IMR-90 (cell line): ENCODE data around the gene ZNF774. TPM values are rescaled to one million over a fixed set of nuclear protein-coding genes. Genes with fewer than 3 reads are reported as not detected.

Source experiments
- ATAC-seq: fragments of 200-7000 bp; cut with Tn5 transposase; 2 replicates; pipeline ENCODE4 v1.9.1; 2020; ENCODE audit warnings: low read depth, mild to moderate bottlenecking, moderate library complexity
- BruUV-seq: library from RNA; stranded (reverse); fragments of 400-500 nt; replicated peaks from 2 replicates; lab custom pipeline; 2021; lab: Mats Ljungman, UMichigan
- CTCF ChIA-PET: fragments of 300-600 bp; formaldehyde crosslinking; extraction: SDS; loops from one replicate; lab custom pipeline; 2021; ENCODE audit warnings: antibody characterized with exemption; lab: Yijun Ruan, JAX
- POLR2A ChIA-PET: fragments of 300-600 bp; sonication (Branson Sonifier 250); formaldehyde crosslinking; loops from one replicate; lab custom pipeline; 2022; ENCODE audit warnings: antibody characterized with exemption; ENCODE audit not compliant: unreplicated experiment; lab: Charles Lee
- DNase-seq: peaks from one replicate; pipeline ENCODE4 v3.0.0; 2013
- H2AFZ ChIP-seq: replicated peaks from 2 replicates; pipeline ENCODE3; 2013; ENCODE audit warnings: low read length, mild to moderate bottlenecking; ENCODE audit not compliant: poor library complexity
- H2AK5ac ChIP-seq: 2 replicates; pipeline ENCODE4 v1.6.1; 2013; ENCODE audit warnings: low read depth, low read length, inconsistent platforms
- H2AK9ac ChIP-seq: replicated peaks from 2 replicates; pipeline ENCODE3; 2013; ENCODE audit warnings: mild to moderate bottlenecking, low read depth, low read length, moderate library complexity; ENCODE audit not compliant: poor library complexity
- H2BK120ac ChIP-seq: 2 replicates; pipeline ENCODE4 v1.6.1; 2013; ENCODE audit warnings: low read depth, low read length, inconsistent platforms
- H2BK15ac ChIP-seq: 3 replicates; pipeline ENCODE4 v1.6.1; 2013; ENCODE audit warnings: low read depth, low read length, inconsistent platforms
- H2BK20ac ChIP-seq: 2 replicates; pipeline ENCODE4 v1.6.1; 2013; ENCODE audit warnings: low read depth, mild to moderate bottlenecking, inconsistent platforms, low read length, moderate library complexity
- H2BK5ac ChIP-seq: 2 replicates; pipeline ENCODE4 v1.6.1; 2013; ENCODE audit warnings: mild to moderate bottlenecking, low read depth, low read length, inconsistent platforms; ENCODE audit not compliant: poor library complexity, severe bottlenecking
- H3K14ac ChIP-seq: replicated peaks from 2 replicates; pipeline ENCODE4 v1.6.1; 2013; ENCODE audit warnings: low read depth, low read length, inconsistent platforms
- H3K18ac ChIP-seq: 2 replicates; pipeline ENCODE4 v1.6.1; 2013; ENCODE audit warnings: low read depth, low read length, control low read depth
- H3K23ac ChIP-seq: 2 replicates; pipeline ENCODE4 v1.6.1; 2013; ENCODE audit warnings: low read depth, low read length, inconsistent platforms
- H3K27ac ChIP-seq: 2 replicates; pipeline ENCODE4 v1.5.1; 2013; ENCODE audit warnings: mild to moderate bottlenecking, control low read depth, low read length; ENCODE audit not compliant: insufficient read depth
- H3K27me3 ChIP-seq: 2 replicates; pipeline ENCODE4 v1.6.1; 2013; ENCODE audit warnings: low read length; ENCODE audit not compliant: control insufficient read depth, insufficient read depth
- H3K36me3 ChIP-seq: 2 replicates; pipeline ENCODE4 v1.6.1; 2013; ENCODE audit warnings: low read length, mixed read lengths; ENCODE audit not compliant: control insufficient read depth, insufficient read depth
- H3K4ac ChIP-seq: 2 replicates; pipeline ENCODE4 v1.6.1; 2013; ENCODE audit warnings: low read depth, low read length, inconsistent platforms
- H3K4me1 ChIP-seq: 2 replicates; pipeline ENCODE4 v1.6.1; 2013; ENCODE audit warnings: low read length, mixed read lengths; ENCODE audit not compliant: control insufficient read depth, insufficient read depth
- H3K4me2 ChIP-seq: 2 replicates; pipeline ENCODE4 v1.6.1; 2013; ENCODE audit warnings: low read depth, mild to moderate bottlenecking, control low read depth, low read length, moderate library complexity
- H3K4me3 ChIP-seq: 2 replicates; pipeline ENCODE4 v1.5.1; 2013; ENCODE audit warnings: low read depth, mild to moderate bottlenecking, control low read depth, low read length, moderate library complexity; ENCODE audit not compliant: insufficient read depth
- H3K56ac ChIP-seq: 2 replicates; pipeline ENCODE4 v1.6.1; 2013; ENCODE audit warnings: low read length, inconsistent platforms; ENCODE audit not compliant: insufficient read depth; ENCODE audit errors: extremely low read depth
- H3K79me1 ChIP-seq, 2 experiments: 2 replicates each; pipeline ENCODE4 v1.6.1; 2013; ENCODE audit warnings: low read length in 2 of 2, inconsistent platforms in 1 of 2, low read depth in 1 of 2
- H3K9ac ChIP-seq: 2 replicates; pipeline ENCODE4 v1.6.1; 2013; ENCODE audit warnings: low read depth, low read length, control low read depth
- H3K9me1 ChIP-seq: 2 replicates; pipeline ENCODE4 v1.6.1; 2013; ENCODE audit warnings: low read length, inconsistent platforms; ENCODE audit not compliant: insufficient read depth
- H3K9me3 ChIP-seq: 2 replicates; pipeline ENCODE4 v1.6.1; 2013; ENCODE audit warnings: low read length; ENCODE audit not compliant: control insufficient read depth, insufficient read depth
- H4K20me1 ChIP-seq: 2 replicates; pipeline ENCODE4 v1.6.1; 2013; ENCODE audit warnings: low read length, inconsistent platforms; ENCODE audit not compliant: insufficient read depth
- H4K5ac ChIP-seq: 2 replicates; pipeline ENCODE4 v1.6.1; 2013; ENCODE audit warnings: mild to moderate bottlenecking, low read depth, low read length, control low read depth
- H4K8ac ChIP-seq, 2 experiments: 2 replicates each; pipeline ENCODE4 v1.6.1; 2013; ENCODE audit warnings: low read depth in 2 of 2, low read length in 2 of 2, control low read depth in 1 of 2, inconsistent platforms in 1 of 2
- H4K91ac ChIP-seq: 2 replicates; pipeline ENCODE4 v1.6.1; 2013; ENCODE audit warnings: low read depth, low read length, inconsistent platforms; ENCODE audit not compliant: insufficient read depth
- BHLHE40 ChIP-seq: fragments of 150-350 bp; IDR thresholded peaks from 2 replicates; pipeline ENCODE4 v1.6.1; 2016; ENCODE audit warnings: mild to moderate bottlenecking, low read depth, low read length
- CEBPB ChIP-seq: IDR thresholded peaks from 2 replicates; pipeline ENCODE4 v1.6.1; 2012; ENCODE audit warnings: low read depth, low read length, improper control_type of control experiment
- CTCF ChIP-seq: conservative IDR thresholded peaks from 2 replicates; pipeline ENCODE4 v1.5.1; 2012; ENCODE audit warnings: mild to moderate bottlenecking, low read depth, low read length, improper control_type of control experiment
- ELK1 ChIP-seq: fragments of 150-350 bp; IDR thresholded peaks from 2 replicates; pipeline ENCODE4 v1.6.1; 2016; ENCODE audit warnings: low read depth, mild to moderate bottlenecking, low read length, moderate library complexity, borderline replicate concordance
- FOS ChIP-seq: fragments of 150-350 bp; IDR thresholded peaks from 2 replicates; pipeline ENCODE4 v1.6.1; 2016; ENCODE audit warnings: low read depth, low read length
- MAFK ChIP-seq: IDR thresholded peaks from 2 replicates; pipeline ENCODE4 v1.6.1; 2012; ENCODE audit warnings: low read depth, low read length, improper control_type of control experiment
- MAZ ChIP-seq: IDR thresholded peaks from 2 replicates; pipeline ENCODE4 v1.6.1; 2012; ENCODE audit warnings: low read depth, mild to moderate bottlenecking, low read length, improper control_type of control experiment, moderate library complexity, borderline replicate concordance
- MXI1 ChIP-seq: IDR thresholded peaks from 2 replicates; pipeline ENCODE4 v1.6.1; 2012; ENCODE audit warnings: low read depth, mild to moderate bottlenecking, low read length, moderate library complexity, borderline replicate concordance
- NFE2L2 ChIP-seq: fragments of 150-350 bp; IDR thresholded peaks from 2 replicates; pipeline ENCODE4 v1.6.1; 2016; ENCODE audit warnings: low read depth, mild to moderate bottlenecking, low read length
- POLR2A ChIP-seq: IDR thresholded peaks from 2 replicates; pipeline ENCODE4 v1.6.1; 2012; ENCODE audit warnings: mild to moderate bottlenecking, low read depth, low read length
- RAD21 ChIP-seq: IDR thresholded peaks from 2 replicates; pipeline ENCODE4 v1.6.1; 2012; ENCODE audit warnings: low read length, improper control_type of control experiment
- RFX5 ChIP-seq: IDR thresholded peaks from 2 replicates; pipeline ENCODE4 v1.8.0; 2012; ENCODE audit warnings: low read depth, mild to moderate bottlenecking, low read length, moderate library complexity
- SMC3 ChIP-seq: fragments of 150-350 bp; IDR thresholded peaks from 2 replicates; pipeline ENCODE4 v1.6.1; 2016; ENCODE audit warnings: low read depth, mild to moderate bottlenecking, antibody characterized with exemption, low read length, moderate library complexity
- USF2 ChIP-seq: fragments of 150-350 bp; IDR thresholded peaks from 2 replicates; pipeline ENCODE4 v1.6.1; 2017; ENCODE audit warnings: mild to moderate bottlenecking, antibody characterized with exemption, low read length, low read depth
- WGBS, 2 experiments: methylation state at CpG; one replicate each; pipeline versions ENCODE4 v1.1.5 to v1.1.7; 2013; ENCODE audit warnings: missing lambda C conversion rate in 2 of 2; ENCODE audit not compliant: insufficient read length in 1 of 2; ENCODE audit errors: extremely low coverage in 2 of 2; 5-methylcytosine and 5-hydroxymethylcytosine counted together
- dilution Hi-C: fragments of 300-500 bp; cut with HindIII; formaldehyde crosslinking; loops from one replicate; pipeline ENCODE4 v1.14.3; 2018; ENCODE audit warnings: low sequenced_read_pairs; ENCODE audit not compliant: unreplicated experiment
- in situ Hi-C: fragments of 300-500 bp; cut with MboI; formaldehyde crosslinking; loops from 3 replicates; pipeline ENCODE4 v1.14.3; 2019; ENCODE audit warnings: low sequenced_read_pairs, inconsistent platforms, mixed read lengths
- intact Hi-C: fragments of 100-400 bp; cut with micrococcal nuclease; formaldehyde crosslinking; loops from 2 replicates; pipeline ENCODE4 v1.10.0; 2022
- polyA plus RNA-seq, 3 experiments: library from polyadenylated mRNA; depleted of rRNA; stranded (reverse); fragments of >200 nt; gene quantifications; 2 replicates each; pipeline ENCODE4 v1.2.3, GENCODE V29; 2012; ENCODE audit warnings: low replicate concordance in 1 of 3
- total RNA-seq: library from RNA; depleted of rRNA; stranded (reverse); fragments of >200 nt; gene quantifications from 2 replicates; pipeline ENCODE4 v1.2.3, GENCODE V29; 2012

The ZNF774 gene
- total and polyA plus RNA-seq, 2 of the 4 experiments (the other 2 are of a cell fraction), result 0.91 to 1.1 TPM

- Histone ChIP-seq H2AK5ac (no peak overlapping the region), H3K4me2 (peak overlapping the region; percentile 96), H4K8ac (0 out of 4 replicates have a peak overlapping the region, but pooled peaks of 1 of the 2 experiments have one; percentile 1), H3K27ac (peak overlapping the region; percentile 49; the same call in 1 of the 2 replicates), H3K18ac (no peak overlapping the region; the same call in 1 of the 2 replicates), H3K9me3 (no peaks in the 10 kb centered on the region), H3K4ac (no peak overlapping the region), H2BK120ac (0 out of 2 replicates have a peak overlapping the region, but pooled peaks have one; percentile 2), H3K4me1 (peaks cover 16% of the 10 kb centered on the region; the same call in 1 of the 2 replicates), H3K9ac (no peak overlapping the region), H3K14ac (no peak overlapping the region), H3K23ac (no peak overlapping the region; the same call in 1 of the 2 replicates), H2BK20ac (no peak overlapping the region; the same call in 1 of the 2 replicates), H2AK9ac (no peak overlapping the region), H4K91ac (no peak overlapping the region), H3K9me1 (peaks cover 14% of the 10 kb centered on the region), H4K5ac (no peak overlapping the region), H3K27me3 (no peaks in the 10 kb centered on the region), H2BK15ac (0 out of 3 replicates have a peak overlapping the region, but pooled peaks have one; percentile 10), H2BK5ac (peak overlapping the region; percentile 75), H3K79me1 (peaks cover 10 to 45% of the 10 kb centered on the region in 2 experiments; a peak in 3 of 4 replicates), H4K20me1 (peaks cover 78% of the 10 kb centered on the region), H2AFZ (no peak overlapping the region), H3K4me3 (no peak overlapping the region), H3K36me3 (peaks cover 3% of the 10 kb centered on the region), H3K56ac (no peak overlapping the region)
- ChIA-PET CTCF (no interaction called here), POLR2A (no interaction called here)
- DNase-seq, result no peak
- 60% methylated on average over 1 of the region's 7 CpGs; no CpG with 5 or more reads in 1 of the 2 experiments for WGBS, 2 experiments
- intact Hi-C loops, result loop anchor here (1.0 kb wide), 1 partner anchor 12 kb away; the partner anchor contains the start of gene IQGAP1
- peak; percentile 12; the same call in 1 of the 2 replicates for ATAC-seq
- no TSS peak for BruUV-seq
- in situ Hi-C loops, result no loop called here
- dilution Hi-C loops, result no loop called here
- TF ChIP-seq POLR2A (no peak), ELK1 (no peak), CTCF (no peak), RAD21 (no peak), MAFK (no peak), NFE2L2 (no peak), RFX5 (no peak), USF2 (no peak), MAZ (no peak), BHLHE40 (no peak), MXI1 (no peak), SMC3 (no peak), CEBPB (no peak), FOS (no peak)
Observed at GRCh38 chr15:90400005-90400758, 48.1 kb downstream of the ZNF774 start.
